ENCODE data around the gene CCDC27. TPM values are rescaled to one million over a fixed set of nuclear protein-coding genes. Genes with fewer than 3 reads are reported as not detected.

CCDC27 gene
- total and polyA plus RNA-seq, 2 of the 8 experiments (the other 6 are each of a cell fraction or from before 2014, with no cell fraction given), result 0.15 TPM; not detected in 1

GRCh38 chr1:3732434-3733093 is 19.7 kb upstream of the CCDC27 start:
- peak overlapping the region; percentile 76 for H3K4ac ChIP-seq (replicated peaks; ENCODE audit: insufficient read length, low read depth, low read length)
- peaks cover 0 to 5% of the 10 kb centered on the region in 2 experiments for H4K20me1 ChIP-seq (replicated peaks in 1 of 2; ENCODE audit: control insufficient read depth in 1 of 2, insufficient read depth in 2 of 2, low read length in 2 of 2)
- H2BK120ac ChIP-seq (replicated peaks; ENCODE audit: low read depth, low read length), result no peak overlapping the region
- H3K18ac ChIP-seq (ENCODE audit: extremely low read depth, low read length), result peak overlapping the region; percentile 71
- peak overlapping the region; percentile 72; the same call in 1 of the 2 replicates for H2BK15ac ChIP-seq (ENCODE audit: low read length)
- no peaks in the 10 kb centered on the region for H3K79me2 ChIP-seq (ENCODE audit: control insufficient read depth in 1 of 2, insufficient read depth in 2 of 2, low read length in 2 of 2)
- FAIRE-seq, result no peak
- WGBS, 2 experiments (ENCODE audit: extremely low coverage in 1 of 2, insufficient coverage in 1 of 2, insufficient read length in 1 of 2, insufficient replicate concordance in 2 of 2, low coverage in 1 of 2, low lambda C conversion rate in 2 of 2, missing lambda C conversion rate in 1 of 2), result 41% methylated on average over 27 of the region's 37 CpGs; no CpG with 5 or more reads in 1 of the 2 experiments
- no peak overlapping the region for H2AFZ ChIP-seq (ENCODE audit: low read length)
- H2BK5ac ChIP-seq (ENCODE audit: low read depth, low read length), result 0 out of 2 replicates have a peak overlapping the region, but pooled peaks have one; percentile 35
- peak overlapping the region; percentile 17; the same call in 1 of the 2 replicates for H2BK12ac ChIP-seq (ENCODE audit: low read depth, low read length)
- H4K5ac ChIP-seq (ENCODE audit: insufficient read length, low read depth, low read length), result peak overlapping the region; percentile 29
- POLR2A ChIA-PET (ENCODE audit: partially characterized antibody), result interaction anchor here (0.7 to 2.6 kb wide), 6 partner anchors 13 to 45 kb away, joined by 3 to 12 read pairs (median 5); no protein-coding TSS in a partner anchor
- no peak overlapping the region for H3K56ac ChIP-seq (replicated peaks; ENCODE audit: insufficient read length, low read depth, low read length)
- H3K23ac ChIP-seq (ENCODE audit: insufficient read length), result no peak overlapping the region
- H2AK5ac ChIP-seq (ENCODE audit: low read depth, low read length), result 0 out of 2 replicates have a peak overlapping the region, but pooled peaks have one; percentile 88
- H3K23me2 ChIP-seq (ENCODE audit: low read depth, low read length), result no peaks in the 10 kb centered on the region; the same call in 1 of the 2 replicates
- H3K9ac ChIP-seq (replicated peaks in 1 of 4; ENCODE audit: extremely low read depth in 1 of 4, low read depth in 3 of 4, low read length in 3 of 4), result no peak overlapping the region
- H3K27ac ChIP-seq (ENCODE audit: low read depth, low read length), result peak overlapping the region; percentile 5; the same call in 1 of the 2 replicates
- H3K27me3 ChIP-seq (replicated peaks in 1 of 4; ENCODE audit: control insufficient read depth in 3 of 4, extremely low read depth in 1 of 4, insufficient read depth in 3 of 4, low read length in 3 of 4), result no peaks in the 10 kb centered on the region; a peak in 3 of 7 replicates
- H3K4me2 ChIP-seq (ENCODE audit: insufficient read depth in 1 of 2, low read depth in 2 of 2, low read length in 2 of 2), result peak overlapping the region; percentile 48 to 64
- H3K4me1 ChIP-seq (replicated peaks in 1 of 4; ENCODE audit: control insufficient read depth in 3 of 4, insufficient read depth in 4 of 4, low read length in 3 of 4), result peaks cover 0 to 19% (median 13%) of the 10 kb centered on the region in 4 experiments; a peak in 5 of 7 replicates
- H3K36me3 ChIP-seq (ENCODE audit: control insufficient read depth in 2 of 4, insufficient read depth in 4 of 4, low read length in 3 of 4), result peaks cover 0 to 10% (median 8%) of the 10 kb centered on the region in 4 experiments; a peak in 5 of 8 replicates
- no peaks in the 10 kb centered on the region for H3K79me1 ChIP-seq (ENCODE audit: low read depth, low read length)
- H2BK20ac ChIP-seq (ENCODE audit: low read length), result no peak overlapping the region
- peak in 1 of 2 experiments; percentile 83 for DNase-seq (ENCODE audit: low read depth in 1 of 2, low spot score in 2 of 2)
- H3K14ac ChIP-seq (ENCODE audit: insufficient read length), result no peak overlapping the region
- peak overlapping the region; percentile 56 for H4K91ac ChIP-seq (replicated peaks; ENCODE audit: insufficient read length, low read length)
- peak overlapping the region; percentile 82 for H4K8ac ChIP-seq (ENCODE audit: extremely low read depth, insufficient read depth, low read length)
- CTCF ChIA-PET (ENCODE audit: partially characterized antibody), result interaction anchor here (0.8 to 3.6 kb wide), 8 partner anchors 8 to 141 kb away, joined by 3 to 17 read pairs (median 4); partner anchors contain the start of genes CCDC27 and TP73
- no peaks in the 10 kb centered on the region for H3K9me3 ChIP-seq (ENCODE audit: insufficient read depth in 2 of 2, low read depth in 1 of 2, low read length in 1 of 2)
- peak overlapping the region in 3 of 4 experiments; percentile 11 to 45 (median 17); a peak in 4 of 8 replicates for H3K4me3 ChIP-seq (ENCODE audit: extremely low read depth in 1 of 4, insufficient read depth in 2 of 4, low read depth in 3 of 4, low read length in 4 of 4)
- TF ChIP-seq POLR2A (IDR thresholded peaks at IDR 0.05; ENCODE audit: control extremely low read depth in 1 of 2, low read depth in 2 of 2, low read length in 2 of 2) (no peak), KDM1A (IDR thresholded peaks at IDR 0.05; ENCODE audit: borderline replicate concordance, low read length) (no peak), CTCF (IDR thresholded peaks at IDR 0.05; ENCODE audit: control extremely low read depth in 1 of 3, insufficient read depth in 1 of 3, low read depth in 1 of 3, low read length in 3 of 3) (peak in 2 of 3 experiments; percentile 17 to 27; a peak in 2 of 4 replicates), YY1 (IDR thresholded peaks at IDR 0.05; ENCODE audit: low read depth, low read length) (0 out of 2 replicates have a peak, but pooled peaks have one; percentile 22), FOSL1 (IDR thresholded peaks at IDR 0.05; ENCODE audit: insufficient read depth, low read depth, low read length) (no peak), CBX8 (IDR thresholded peaks at IDR 0.05; ENCODE audit: borderline replicate concordance, low read depth, low read length) (no peak), USF2 (IDR thresholded peaks at IDR 0.05; ENCODE audit: low read length) (no peak)

Data from H1 (cell line).